HG03159 (cell line): Measurements from ENCODE around the gene DCP1B.
"Not testable (repeated sequence)": the region's sequence is repeated elsewhere in the genome, so short reads cannot be mapped to it uniquely, and the experiment has no call there.

Experiments used
- ATAC-seq: cut with Tn5 transposase; IDR thresholded peaks from one replicate; pipeline ENCODE4 v1.9.1; 2021; ENCODE audit warnings: mild to moderate bottlenecking, moderate library complexity; ENCODE audit not compliant: unreplicated experiment

The DCP1B gene

DNA sequence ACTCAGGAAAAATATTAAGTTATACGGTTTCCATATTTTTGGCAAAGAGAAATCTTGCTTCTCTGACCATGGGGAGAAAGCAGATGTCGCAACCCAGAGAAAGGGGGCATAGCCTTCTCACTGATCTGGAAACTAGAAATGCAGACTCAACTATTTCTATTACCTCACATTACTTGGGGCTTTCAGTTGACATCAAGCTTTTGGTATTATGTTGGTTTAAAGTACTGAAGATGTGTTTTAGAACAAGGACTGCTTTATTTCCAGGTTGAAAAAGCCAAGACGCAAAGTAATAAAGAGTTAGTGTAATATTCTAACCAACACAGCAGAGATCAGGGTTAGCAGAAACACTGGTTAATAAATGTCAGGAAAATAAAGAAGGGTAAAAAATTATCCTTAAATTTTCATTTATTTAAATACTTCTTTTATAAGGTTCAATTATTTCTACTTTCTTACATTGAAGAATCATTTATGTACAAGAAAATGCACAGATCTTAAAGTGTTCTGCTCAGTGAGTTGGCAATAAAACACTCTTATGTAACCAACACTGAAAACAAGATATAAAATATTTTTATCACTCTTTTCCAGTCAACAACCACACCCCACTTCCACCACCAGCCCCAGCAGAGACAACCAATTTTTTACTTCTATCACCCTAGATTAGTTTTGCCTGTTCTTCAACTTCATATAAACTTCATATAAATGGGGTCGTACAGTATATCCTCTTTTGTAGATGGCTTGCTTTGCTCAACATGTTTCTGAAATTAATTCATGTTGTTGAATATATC is 26.0 kb downstream of the DCP1B start:
- ATAC-seq: no peak

DNA sequence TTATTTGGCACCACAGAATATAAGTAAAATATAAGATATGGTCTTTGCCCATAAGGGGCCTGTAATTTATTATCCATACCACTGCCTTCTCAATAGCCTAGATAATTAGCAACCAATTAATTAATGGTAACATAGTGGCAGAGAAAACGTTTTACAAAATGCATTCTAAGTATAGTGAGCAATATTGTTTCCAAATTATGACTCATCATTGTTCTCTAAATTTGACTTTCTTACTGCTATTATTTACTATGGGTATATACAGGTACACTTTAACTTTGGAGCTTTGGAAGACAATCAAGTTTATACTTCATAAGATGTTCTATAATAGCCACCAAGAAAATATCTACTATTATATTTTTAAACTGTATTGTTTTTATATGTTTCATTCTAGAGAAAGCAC is 26.7 kb downstream of the DCP1B start:
- ATAC-seq: no peak

DNA sequence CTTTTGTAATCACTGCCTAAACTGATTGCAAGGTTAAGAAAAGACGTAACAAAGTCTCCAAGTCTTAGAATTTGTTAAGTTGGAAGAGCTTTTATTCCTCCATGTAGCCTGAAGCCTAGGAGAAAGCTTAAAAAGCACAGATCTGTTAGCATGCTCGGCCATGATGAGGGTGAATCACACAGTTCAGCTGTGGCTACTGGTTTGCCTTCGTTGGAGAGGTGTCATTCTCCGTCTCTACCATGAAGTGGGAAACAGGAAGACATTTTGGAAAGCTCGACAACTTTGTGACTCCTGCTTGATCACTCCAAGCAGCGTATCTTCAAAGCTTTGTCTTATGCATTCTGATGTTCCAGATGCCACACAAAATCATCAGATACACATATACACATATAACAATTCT is 27.1 kb downstream of the DCP1B start:
- ATAC-seq: no peak

DNA sequence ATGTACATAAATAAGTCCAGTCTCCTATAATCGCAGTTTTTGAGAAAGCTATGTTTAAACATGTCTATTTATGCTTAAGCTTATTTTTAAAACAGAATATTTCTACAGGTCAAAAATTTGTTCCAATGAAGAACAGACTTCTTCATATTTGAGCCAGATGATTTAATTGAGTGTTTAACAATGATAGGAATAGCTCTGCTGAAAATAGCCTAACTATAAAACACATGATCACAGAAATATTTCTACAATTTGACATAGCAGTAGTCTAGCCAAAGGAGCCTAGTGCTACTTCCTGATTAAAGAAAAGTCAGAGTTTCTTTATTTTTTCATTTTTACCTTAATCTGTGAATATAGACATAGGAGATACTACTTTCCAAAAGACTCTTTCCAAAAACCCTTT is 29.4 kb downstream of the DCP1B start:
- ATAC-seq: no peak

DNA sequence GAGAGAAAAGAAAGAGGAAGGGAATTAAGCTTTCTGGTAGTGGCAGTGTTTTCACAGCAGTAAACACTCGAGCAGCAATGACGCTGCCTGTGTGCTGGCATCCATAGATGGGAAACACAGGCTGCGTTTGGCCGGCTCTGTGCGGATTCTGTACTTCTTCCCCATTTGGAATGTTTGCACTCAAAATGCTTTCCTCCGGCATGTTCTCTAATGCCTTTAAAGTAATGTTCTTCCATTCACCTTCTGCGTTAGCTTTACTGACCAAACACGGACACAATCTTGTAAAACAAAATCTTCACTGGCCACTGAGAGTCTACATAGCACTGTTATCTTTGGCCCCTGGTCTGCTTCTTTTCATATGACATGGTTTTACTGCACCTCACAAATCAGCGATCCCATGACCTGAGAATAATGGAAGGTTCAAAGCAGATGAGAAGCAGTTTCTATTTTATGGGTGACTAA is 31.4 kb downstream of the DCP1B start:
- no peak for ATAC-seq

DNA sequence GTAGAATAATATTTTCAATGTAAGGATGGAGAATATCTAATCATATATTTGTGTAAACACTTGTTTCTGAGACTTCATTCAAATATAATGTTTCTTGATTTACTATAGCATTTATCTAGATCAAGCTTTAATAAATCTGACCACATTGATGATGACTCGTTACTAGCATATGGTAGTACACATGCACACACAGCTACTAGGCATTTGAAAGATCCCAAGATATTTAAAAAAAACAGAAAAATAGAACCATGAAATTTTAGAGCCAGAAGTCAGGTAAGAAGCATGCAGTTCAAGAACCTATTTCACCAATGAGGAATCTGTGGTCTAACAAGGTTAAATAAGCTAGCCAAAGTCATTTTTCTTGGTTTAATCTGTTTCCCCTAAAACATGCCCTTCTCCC is 32.0 kb downstream of the DCP1B start:
- ATAC-seq: no peak

DNA sequence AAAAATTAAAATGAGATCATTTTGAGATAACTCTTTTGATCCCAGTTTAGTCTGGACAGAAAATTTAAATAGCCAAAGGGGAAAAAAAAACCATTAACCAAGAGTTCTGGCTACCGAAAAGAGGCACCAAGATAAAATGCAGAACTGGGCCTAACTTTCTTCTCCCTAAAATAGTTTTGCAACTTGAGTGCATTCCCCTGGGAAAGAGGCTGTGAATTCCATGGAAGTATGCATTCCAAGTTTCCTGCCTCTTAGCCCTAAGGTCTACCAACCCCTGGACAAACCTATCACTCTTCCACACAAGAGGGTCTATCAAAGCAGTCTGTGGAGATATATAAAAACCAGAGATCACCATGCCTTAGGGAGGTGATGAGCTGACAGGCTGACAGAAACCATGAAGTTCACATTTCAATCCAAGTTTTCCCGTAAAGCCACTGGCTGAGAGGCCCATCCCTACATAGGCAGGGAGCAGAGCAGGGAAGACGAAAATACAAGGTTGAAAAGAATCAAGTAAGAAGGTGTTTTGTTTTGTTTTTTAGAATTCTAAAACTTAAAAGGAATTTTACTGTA is 33.8 kb downstream of the DCP1B start:
- ATAC-seq: no peak

DNA sequence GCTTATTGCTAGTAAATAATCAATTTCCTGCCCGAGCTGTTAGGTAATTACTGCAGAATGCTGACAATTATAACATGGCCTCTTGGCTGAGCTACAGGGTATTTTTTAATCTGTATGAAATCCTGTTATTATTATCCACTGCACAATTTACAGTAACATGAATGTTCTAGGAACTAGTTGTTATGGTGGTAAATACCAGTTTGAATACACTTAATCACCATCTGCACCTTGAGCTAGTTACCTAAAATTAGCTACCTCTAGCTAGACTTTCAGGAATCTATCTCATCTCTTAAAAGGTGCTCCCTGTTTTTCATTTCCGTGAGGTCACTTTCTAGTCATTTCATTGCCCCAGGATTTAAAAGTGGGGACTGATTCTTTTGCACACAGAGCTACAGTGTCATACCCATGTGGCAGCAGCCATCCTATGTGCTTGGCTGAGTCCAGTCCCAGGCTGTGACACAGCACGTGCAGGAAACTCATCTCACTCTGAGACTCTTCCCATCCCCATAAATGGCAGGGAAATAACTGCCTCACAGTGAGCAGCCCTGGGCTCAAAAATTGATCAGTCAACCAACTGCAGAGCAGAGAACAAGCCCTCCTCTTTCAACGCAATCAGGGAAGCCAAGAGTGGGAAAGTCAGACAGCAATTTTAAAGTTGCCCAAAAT is 37.6 kb downstream of the DCP1B start:
- ATAC-seq: no peak

DNA sequence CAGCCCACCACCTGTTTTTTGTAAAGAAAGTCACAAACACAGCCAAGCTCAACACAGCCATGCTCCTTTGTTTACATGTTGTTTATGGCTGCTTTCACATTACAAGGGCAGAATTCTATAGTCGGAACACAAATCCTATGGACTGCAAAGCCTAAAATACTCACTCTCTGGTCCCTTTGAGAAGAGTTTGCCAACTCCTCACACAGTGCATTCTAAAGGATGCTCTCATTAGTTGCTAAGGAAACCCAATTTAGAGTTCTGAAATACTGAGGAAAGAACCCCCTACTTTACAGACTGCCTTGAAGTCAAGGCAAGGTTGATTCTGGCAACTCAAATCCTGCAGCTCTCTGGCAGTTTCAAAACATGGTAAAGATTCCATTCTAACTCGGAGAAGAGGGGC is 38.3 kb downstream of the DCP1B start:
- no peak for ATAC-seq

DNA sequence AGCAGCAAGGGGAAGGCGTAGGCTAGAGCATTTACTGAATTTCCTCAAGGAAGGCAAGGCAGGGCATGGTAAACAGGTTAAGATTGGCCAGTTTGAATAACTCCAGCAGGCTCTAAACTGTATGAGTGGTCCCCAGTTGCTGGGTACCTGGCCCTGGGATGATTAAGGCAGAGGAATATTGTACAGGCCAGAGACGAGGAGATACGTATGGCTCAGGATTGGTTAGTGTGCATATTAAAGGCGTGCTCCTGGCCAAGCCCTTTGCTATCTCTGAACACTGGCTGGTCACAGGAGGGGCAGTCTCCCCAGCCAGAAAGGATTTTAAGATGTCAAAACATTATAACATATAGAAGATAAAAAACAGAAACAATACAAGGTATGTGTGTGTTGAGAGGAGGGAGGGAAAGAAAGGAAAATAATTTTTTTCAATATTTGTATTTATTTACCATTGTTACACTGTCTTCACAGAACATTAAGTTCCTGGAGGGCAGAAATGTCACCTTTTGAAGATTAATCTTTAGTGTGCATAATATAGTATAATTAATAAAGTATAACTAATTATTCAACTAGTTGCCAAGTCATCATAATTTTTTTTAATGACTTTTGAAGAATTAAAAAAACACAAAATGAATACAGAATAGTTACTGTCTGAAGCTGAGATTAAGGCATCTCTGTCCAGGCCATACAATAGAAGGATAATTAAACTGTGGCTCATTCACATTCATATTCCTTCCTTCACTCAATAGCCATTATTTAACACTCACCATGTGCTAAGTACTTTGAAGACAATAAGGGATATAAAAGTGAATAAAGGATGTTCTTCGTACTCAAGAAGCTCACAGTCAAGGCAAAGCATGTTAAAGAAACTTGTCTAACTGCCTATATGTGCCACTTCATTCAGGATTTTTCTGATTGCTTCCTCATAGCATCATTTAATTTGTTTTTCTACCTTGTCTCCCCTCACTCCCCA is 41.9 kb downstream of the DCP1B start:
- no peak for ATAC-seq

DNA sequence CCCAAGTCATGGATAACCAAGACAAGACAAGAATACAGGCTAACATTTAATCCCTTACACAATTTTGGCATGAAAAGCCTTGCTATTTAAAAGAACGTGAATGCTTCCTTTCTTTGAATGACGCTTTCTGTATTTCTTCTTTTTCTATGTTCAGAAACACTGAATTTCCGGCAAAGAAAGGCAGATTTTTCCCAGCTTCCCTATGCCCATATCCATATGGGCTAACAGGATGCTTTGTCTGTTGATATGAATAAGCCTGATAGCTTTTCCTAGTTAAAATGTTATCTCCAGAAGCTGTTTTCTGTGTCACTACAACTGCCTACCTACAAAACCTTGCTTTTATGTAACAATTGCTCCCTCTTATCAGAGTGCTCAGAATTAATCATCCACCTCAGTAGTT is 47.5 kb downstream of the DCP1B start:
- no peak for ATAC-seq

DNA sequence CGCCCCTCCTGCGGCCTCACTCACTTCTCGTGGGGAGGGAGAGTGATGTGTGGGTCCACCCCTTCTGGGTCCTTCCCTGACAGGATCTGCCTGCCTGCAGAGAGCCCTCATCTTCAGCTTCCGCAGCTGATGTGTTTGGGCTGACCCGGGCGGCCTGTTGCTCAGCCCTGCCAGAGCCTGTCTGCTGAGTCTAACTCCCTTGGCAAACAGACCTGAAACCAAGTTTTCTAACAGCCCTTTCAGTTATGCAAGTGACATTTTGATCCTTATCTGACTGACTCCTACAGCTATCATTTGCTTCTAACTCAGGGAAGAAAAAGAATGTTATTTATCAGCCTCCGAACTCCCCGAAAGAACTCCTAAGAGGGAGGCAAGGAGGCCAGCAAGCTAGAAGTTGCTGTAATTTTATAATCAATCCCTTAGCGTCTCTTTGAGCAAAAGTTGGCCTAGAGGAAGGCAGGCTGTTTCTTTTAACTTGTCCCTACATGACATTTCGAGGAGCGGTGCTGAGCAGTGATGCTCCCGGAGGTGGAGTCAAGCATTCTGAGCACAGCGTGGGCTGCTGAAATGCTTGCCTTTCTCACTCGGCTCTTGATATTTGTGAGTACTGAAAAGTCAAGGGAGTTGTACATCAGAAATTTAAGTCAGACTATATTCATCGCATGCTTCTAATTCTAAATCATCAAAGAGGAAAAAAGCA is 54.3 kb downstream of the DCP1B start:
- no peak for ATAC-seq

DNA sequence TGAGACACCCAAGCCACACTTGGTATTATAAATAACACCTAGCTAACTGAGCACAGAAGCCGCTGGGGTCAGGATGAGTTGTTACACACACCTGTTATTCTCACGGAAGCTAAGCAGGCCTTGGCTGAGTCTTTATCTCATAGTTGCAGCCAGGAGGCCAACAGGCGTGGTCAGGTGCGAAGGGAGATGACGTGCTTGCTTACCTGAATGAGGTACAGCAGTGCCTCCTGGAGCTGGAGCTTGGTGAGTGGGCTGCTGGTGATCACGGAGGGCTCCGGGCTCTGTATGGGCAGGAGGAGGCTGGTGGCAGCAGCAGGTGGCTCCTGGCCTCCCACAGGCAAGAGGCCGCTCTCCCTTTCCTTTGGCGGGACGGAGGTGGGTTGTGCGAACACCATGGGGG is 55.4 kb downstream of the DCP1B start:
- no peak for ATAC-seq

DNA sequence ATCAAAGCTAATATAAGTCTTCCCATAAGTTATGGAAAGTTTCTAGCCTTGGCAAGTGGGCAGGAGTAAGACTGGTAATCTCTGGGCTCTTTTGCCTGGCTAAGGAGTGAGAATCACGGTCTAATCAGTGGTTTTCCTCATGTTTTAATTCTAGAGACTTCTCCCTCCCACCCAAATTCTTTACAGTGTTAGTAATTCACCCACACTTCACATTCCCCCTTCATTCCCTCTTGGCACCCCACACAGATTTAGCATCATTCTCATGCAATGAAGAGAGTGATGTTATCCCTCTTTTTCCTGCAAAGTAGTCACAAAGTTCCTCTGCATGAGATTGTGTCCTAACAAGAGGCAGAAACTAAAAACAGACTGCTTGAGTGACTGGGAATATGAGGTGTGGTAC is 57.2 kb downstream of the DCP1B start:
- ATAC-seq: no peak

DNA sequence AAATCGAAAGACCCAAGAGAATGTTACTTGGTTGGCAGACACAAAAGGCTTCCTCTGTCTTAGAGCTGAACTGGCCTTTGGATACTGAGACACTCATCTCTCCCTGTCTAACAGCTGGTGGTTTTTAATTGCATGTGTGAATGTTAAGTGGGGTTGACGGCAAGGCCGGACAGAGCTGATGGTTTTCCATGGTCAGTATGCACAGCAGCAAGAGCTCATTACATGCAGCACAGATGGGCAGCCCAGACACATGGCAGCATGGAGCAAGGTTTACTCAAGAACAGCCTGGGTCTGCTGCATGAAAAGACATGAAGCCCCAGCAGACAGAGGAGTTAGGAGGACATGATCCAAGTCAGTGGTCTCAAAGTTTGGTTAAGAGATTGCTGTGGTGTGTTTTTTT is 58.0 kb downstream of the DCP1B start:
- ATAC-seq: no peak

DNA sequence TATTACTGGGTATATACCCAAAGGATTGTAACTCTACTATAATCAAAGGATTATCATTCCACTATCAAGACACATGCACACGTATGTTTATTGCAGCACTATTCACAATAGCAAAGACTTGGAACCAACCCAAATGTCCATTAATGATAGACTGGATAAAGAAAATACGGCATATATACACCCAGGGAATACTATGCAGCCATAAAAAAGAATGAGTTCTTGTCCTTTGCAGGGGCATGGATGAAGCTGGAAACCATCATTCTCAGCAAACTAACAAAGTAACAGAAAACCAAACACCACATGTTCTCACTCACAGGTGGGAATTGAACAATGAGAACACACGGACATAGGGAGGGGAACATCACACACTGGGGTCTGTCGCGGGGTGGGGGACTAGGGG is 58.8 kb downstream of the DCP1B start:
- not testable (repeated sequence) for ATAC-seq

DNA sequence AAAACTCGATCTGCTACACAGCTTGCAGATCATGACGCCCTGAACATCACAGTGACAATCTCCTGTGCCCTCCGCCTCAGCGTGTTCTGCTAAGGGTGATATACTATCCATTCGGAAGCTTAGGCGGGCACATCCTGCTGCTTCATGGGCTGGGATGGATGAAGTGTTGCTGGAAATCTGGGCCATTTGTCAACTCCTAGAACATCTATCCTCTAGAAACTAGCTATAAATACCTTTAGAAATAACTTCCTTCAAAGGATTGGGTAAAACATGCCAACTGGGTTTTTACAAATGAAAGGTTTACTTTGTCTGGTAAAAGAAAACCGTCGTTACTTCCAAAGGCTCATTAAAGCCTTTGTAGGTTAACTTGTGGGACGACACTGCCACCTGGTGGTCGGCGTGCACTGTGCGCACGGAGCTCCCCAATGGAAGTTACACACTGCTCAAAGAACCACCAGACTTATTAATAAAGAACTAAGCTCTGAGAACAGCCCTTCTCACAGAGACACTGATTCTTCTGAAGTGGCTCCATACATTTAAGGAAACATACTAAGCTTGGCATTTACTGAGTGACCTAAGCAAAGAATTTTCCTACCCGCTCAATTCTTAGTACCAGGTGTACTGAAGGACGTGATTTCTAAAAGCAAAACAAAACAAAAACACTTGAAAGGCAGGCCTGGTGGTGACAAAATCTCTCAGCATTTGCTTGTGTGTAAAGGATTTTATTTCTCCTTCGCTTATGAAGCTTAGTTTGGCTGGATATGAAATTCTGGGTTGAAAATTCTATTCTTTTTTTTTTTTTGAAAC is 64.3 kb downstream of the DCP1B start:
- no peak for ATAC-seq

DNA sequence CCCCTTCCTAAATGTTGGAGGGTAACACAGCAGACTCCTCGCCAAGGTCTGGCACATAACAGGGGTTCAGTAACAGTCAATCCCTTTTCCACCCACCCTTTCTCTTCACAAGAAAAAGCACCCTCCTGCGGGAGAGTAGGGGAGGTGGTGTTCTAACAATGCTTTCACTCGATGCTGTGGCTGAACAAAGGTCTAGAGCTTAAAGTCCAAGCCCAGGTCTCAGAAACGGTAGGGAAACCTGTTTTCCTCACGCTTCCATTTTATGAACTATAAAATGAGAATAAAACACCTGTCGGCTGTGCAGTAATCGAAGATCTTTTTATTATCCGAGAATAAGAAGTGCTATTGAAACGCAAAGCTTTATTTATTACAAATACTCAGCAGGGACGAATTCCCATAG is 64.9 kb downstream of the DCP1B start:
- ATAC-seq: no peak

DNA sequence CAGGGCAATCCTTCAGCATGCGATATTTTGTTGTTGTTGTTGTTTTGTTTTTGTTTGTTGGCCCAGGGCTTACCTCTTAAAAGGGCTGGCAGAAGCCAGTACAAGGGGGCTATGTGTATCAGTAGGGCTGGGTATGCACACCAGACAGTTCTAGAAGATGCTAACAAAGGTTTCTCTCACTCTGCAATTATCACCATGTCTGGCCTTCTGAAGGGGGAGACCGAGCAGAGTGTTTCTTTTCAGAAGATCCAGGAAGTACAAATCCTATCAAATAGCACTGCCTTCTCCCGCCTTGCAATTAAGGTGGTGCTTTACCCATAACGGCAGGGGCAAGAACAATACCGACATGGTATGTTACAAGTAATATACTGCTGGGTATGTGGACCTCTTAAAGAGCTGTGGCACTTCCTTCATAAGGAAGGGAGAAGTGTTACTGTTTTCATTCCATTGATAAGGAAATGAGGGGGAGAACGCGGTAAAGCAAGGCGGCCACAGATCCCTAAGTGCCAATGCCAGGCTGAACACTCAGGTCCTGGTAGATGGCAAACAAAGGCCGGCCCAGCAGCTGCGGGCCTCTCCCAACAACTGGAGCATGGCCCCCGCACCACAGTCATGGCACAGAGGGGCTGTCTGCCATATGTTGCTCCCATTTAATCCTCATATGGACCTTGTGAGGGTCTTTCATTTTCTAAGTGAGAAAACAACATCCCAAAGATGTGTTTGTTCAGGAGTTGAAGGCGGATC is 66.6 kb downstream of the DCP1B start:
- no peak for ATAC-seq
